PC-3 (cell line): ENCODE data around the gene BCAR1. TPM values are rescaled to one million over a fixed set of nuclear protein-coding genes. Genes with fewer than 3 reads are reported as not detected.
"Not testable (repeated sequence)": the region's sequence is repeated elsewhere in the genome, so short reads cannot be mapped to it uniquely, and the experiment has no call there.

Experiments used
- ATAC-seq: fragments of 200-7000 bp; cut with Tn5 transposase; 2 replicates; pipeline ENCODE4 v1.9.1; 2020; ENCODE audit warnings: mild to moderate bottlenecking, moderate library complexity
- BruUV-seq: library from RNA; stranded (reverse); fragments of 400-500 nt; replicated peaks from 2 replicates; lab custom pipeline; 2021; lab: Mats Ljungman, UMichigan
- CTCF ChIA-PET: fragments of 300-600 bp; sonication (Branson Sonifier 250); formaldehyde crosslinking; loops from one replicate; lab custom pipeline; 2022; ENCODE audit warnings: antibody characterized with exemption; lab: Charles Lee
- POLR2A ChIA-PET: fragments of 300-600 bp; sonication (Branson Sonifier 250); formaldehyde crosslinking; loops from one replicate; lab custom pipeline; 2022; ENCODE audit warnings: antibody characterized with exemption; ENCODE audit not compliant: unreplicated experiment; lab: Charles Lee
- DNase-seq: peaks from one replicate; pipeline ENCODE4 v3.0.0-alpha.2; 2015
- H2AFZ ChIP-seq: fragments of 300-600 bp; sonication (generic); 2 replicates; pipeline ENCODE4 v1.6.0; 2016; ENCODE audit warnings: antibody characterized with exemption, low read length
- H3F3A ChIP-seq: fragments of 300-600 bp; sonication (generic); one replicate; pipeline ENCODE4 v1.6.0; 2017; ENCODE audit warnings: antibody characterized with exemption, low read length, control low read depth, mild to moderate bottlenecking; ENCODE audit not compliant: unreplicated experiment
- H3K27ac ChIP-seq: fragments of 300-600 bp; sonication (generic); 2 replicates; pipeline ENCODE4 v1.5.1; 2016; ENCODE audit warnings: mild to moderate bottlenecking, low read length
- H3K27me3 ChIP-seq: fragments of 300-600 bp; sonication (generic); 2 replicates; pipeline ENCODE4 v1.6.1; 2016; ENCODE audit warnings: low read length, mixed read lengths
- H3K36me3 ChIP-seq: fragments of 300-600 bp; sonication (generic); 2 replicates; pipeline ENCODE4 v1.6.1; 2016; ENCODE audit warnings: low read depth, mixed run types, low read length, mixed read lengths
- H3K4me1 ChIP-seq: fragments of 300-600 bp; sonication (generic); 2 replicates; pipeline ENCODE4 v1.5.1; 2016; ENCODE audit warnings: low read length; ENCODE audit not compliant: insufficient read depth
- H3K4me2 ChIP-seq: fragments of 300-600 bp; sonication (generic); 2 replicates; pipeline ENCODE4 v1.6.0; 2016; ENCODE audit warnings: low read length
- H3K4me3 ChIP-seq: fragments of 300-600 bp; sonication (generic); 2 replicates; pipeline ENCODE4 v1.5.1; 2016; ENCODE audit warnings: mild to moderate bottlenecking, low read length, mixed read lengths
- H3K79me2 ChIP-seq: fragments of 300-600 bp; sonication (generic); 2 replicates; pipeline ENCODE4 v1.6.1; 2017; ENCODE audit warnings: low read length, mixed read lengths
- H3K9ac ChIP-seq: fragments of 300-600 bp; sonication (generic); 2 replicates; pipeline ENCODE4 v1.6.0; 2016; ENCODE audit warnings: mild to moderate bottlenecking, low read length
- H3K9me2 ChIP-seq: fragments of 300-600 bp; sonication (generic); replicated peaks from 2 replicates; pipeline ENCODE4 v1.6.1; 2016; ENCODE audit warnings: mixed run types, low read length, mixed read lengths
- H3K9me3 ChIP-seq: fragments of 300-600 bp; sonication (generic); 2 replicates; pipeline ENCODE4 v1.6.1; 2016; ENCODE audit warnings: low read length, mixed read lengths
- H4K20me1 ChIP-seq: fragments of 300-600 bp; sonication (generic); 2 replicates; pipeline ENCODE4 v1.6.1; 2016; ENCODE audit warnings: low read length, mixed read lengths
- EZH2 ChIP-seq: fragments of 300-600 bp; sonication (generic); IDR thresholded peaks from one replicate; pipeline ENCODE4 v1.6.1; 2017; ENCODE audit warnings: antibody characterized with exemption, mild to moderate bottlenecking, low read length; ENCODE audit not compliant: unreplicated experiment
- EZH2phosphoT487 ChIP-seq: fragments of 300-600 bp; sonication (generic); IDR thresholded peaks from 2 replicates; pipeline ENCODE4 v1.6.1; 2018; ENCODE audit warnings: mild to moderate bottlenecking, antibody characterized with exemption, low read length, borderline replicate concordance
- intact Hi-C: fragments of 100-400 bp; cut with micrococcal nuclease; formaldehyde crosslinking; loops from 2 replicates; pipeline ENCODE4 v1.9.0; 2023
- total RNA-seq: library from RNA; depleted of rRNA; stranded (reverse); fragments of >200 nt; gene quantifications from 2 replicates; pipeline ENCODE4 v1.2.3, GENCODE V29; 2014
- TF ChIP-seq, protein P1 (sequence below): fragments of 300-600 bp; sonication (generic); conservative IDR thresholded peaks from 2 replicates; pipeline ENCODE4 v1.5.1; 2017; ENCODE audit warnings: antibody characterized with exemption, low read depth, mild to moderate bottlenecking, low read length

BCAR1 gene
- total RNA-seq, 1 experiment from 2014 or later = 49.3 TPM

- Histone ChIP-seq H3K4me1 (peaks cover 6% of the 10 kb centered on the region; the same call in 1 of the 2 replicates), H3K79me2 (no peaks in the 10 kb centered on the region), H3K27me3 (no peaks in the 10 kb centered on the region), H4K20me1 (no peaks in the 10 kb centered on the region), H3K9me3 (no peaks in the 10 kb centered on the region), H2AFZ (peak overlapping the region; percentile 55; the same call in 1 of the 2 replicates), H3K4me3 (no peak overlapping the region), H3K9me2 (no peaks in the 10 kb centered on the region), H3F3A (no peaks in the 10 kb centered on the region), H3K4me2 (peak overlapping the region; percentile 40), H3K27ac (no peak overlapping the region), H3K36me3 (no peaks in the 10 kb centered on the region), H3K9ac (no peak overlapping the region)
- intact Hi-C loops = no loop called here
- ATAC-seq (peak; percentile 56), DNase-seq (peak; percentile 34)
- no TSS peak for BruUV-seq
- ChIA-PET CTCF (no interaction called here), POLR2A (no interaction called here)
- TF ChIP-seq EZH2phosphoT487 = no peak
- TF ChIP-seq, protein P1, sequence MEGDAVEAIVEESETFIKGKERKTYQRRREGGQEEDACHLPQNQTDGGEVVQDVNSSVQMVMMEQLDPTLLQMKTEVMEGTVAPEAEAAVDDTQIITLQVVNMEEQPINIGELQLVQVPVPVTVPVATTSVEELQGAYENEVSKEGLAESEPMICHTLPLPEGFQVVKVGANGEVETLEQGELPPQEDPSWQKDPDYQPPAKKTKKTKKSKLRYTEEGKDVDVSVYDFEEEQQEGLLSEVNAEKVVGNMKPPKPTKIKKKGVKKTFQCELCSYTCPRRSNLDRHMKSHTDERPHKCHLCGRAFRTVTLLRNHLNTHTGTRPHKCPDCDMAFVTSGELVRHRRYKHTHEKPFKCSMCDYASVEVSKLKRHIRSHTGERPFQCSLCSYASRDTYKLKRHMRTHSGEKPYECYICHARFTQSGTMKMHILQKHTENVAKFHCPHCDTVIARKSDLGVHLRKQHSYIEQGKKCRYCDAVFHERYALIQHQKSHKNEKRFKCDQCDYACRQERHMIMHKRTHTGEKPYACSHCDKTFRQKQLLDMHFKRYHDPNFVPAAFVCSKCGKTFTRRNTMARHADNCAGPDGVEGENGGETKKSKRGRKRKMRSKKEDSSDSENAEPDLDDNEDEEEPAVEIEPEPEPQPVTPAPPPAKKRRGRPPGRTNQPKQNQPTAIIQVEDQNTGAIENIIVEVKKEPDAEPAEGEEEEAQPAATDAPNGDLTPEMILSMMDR = no peak
- no peak for TF ChIP-seq EZH2
These were observed 27.9 kb upstream of the BCAR1 start for GRCh38 chr16:75279305-75279704.

- intact Hi-C loops = no loop called here
- H3F3A ChIP-seq = no peaks in the 10 kb centered on the region
- CTCF ChIA-PET = no interaction called here
- H3K27ac ChIP-seq = no peak overlapping the region
- H3K36me3 ChIP-seq = no peaks in the 10 kb centered on the region
- no peaks in the 10 kb centered on the region for H3K27me3 ChIP-seq
- no peak for TF ChIP-seq EZH2
- TF ChIP-seq EZH2phosphoT487 = no peak
- TF ChIP-seq, protein P1 = no peak
- no peak overlapping the region for H2AFZ ChIP-seq
- H4K20me1 ChIP-seq = no peaks in the 10 kb centered on the region
- DNase-seq (peak; percentile 59), ATAC-seq (peak; percentile 77)
- no peak overlapping the region for H3K9ac ChIP-seq
- no peak overlapping the region for H3K4me3 ChIP-seq
- H3K79me2 ChIP-seq = no peaks in the 10 kb centered on the region
- POLR2A ChIA-PET = no interaction called here
- BruUV-seq = no TSS peak
- H3K9me3 ChIP-seq = no peaks in the 10 kb centered on the region
- peaks cover 7% of the 10 kb centered on the region; the same call in 1 of the 2 replicates for H3K4me1 ChIP-seq
- no peaks in the 10 kb centered on the region for H3K9me2 ChIP-seq
- H3K4me2 ChIP-seq = no peak overlapping the region
These were observed 21.9 kb upstream of the BCAR1 start for GRCh38 chr16:75273054-75273925.

DNA sequence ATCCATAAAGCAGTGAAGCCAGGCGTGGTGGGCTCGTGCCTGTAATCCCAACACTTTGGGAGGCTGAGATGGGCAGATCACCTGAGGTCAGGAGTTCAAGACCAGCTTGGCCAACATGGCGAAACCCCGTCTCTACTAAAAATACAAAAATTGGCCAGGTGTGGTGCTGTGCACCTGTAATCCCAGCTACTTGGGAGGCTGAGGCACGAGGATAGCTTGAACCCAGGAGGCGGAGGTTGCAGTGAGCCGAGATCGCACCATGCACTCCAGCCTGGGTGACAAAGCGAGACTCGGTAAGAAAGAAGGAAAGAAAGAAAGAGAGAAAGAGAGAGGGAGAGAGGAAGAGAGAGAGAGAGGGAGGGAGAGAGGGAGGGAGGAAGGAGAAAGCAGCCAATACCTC is 21.2 kb upstream of the BCAR1 start:
- H4K20me1 ChIP-seq, H2AFZ ChIP-seq, H3K9ac ChIP-seq, H3K9me2 ChIP-seq, H3F3A ChIP-seq, BruUV-seq, H3K4me3 ChIP-seq, POLR2A ChIA-PET, ATAC-seq, DNase-seq, H3K27ac ChIP-seq, intact Hi-C loops, H3K27me3 ChIP-seq, H3K4me2 ChIP-seq, CTCF ChIA-PET, H3K36me3 ChIP-seq, H3K9me3 ChIP-seq, H3K79me2 ChIP-seq: not testable (repeated sequence)
- peaks cover 14% of the 10 kb centered on the region for H3K4me1 ChIP-seq
